Fibroblast of pulmonary artery (primary cell): Measurements from ENCODE around the gene ERBIN.
"Not testable (repeated sequence)": the region's sequence is repeated elsewhere in the genome, so short reads cannot be mapped to it uniquely, and the experiment has no call there.

Experiments
- DNase-seq: peaks from one replicate; pipeline ENCODE4 v3.0.0-alpha.2; 2010; ENCODE audit warnings: low read depth
- H3K4me3 ChIP-seq: replicated peaks from 2 replicates; pipeline ENCODE4 v1.5.1; 2011; ENCODE audit warnings: low read depth, mild to moderate bottlenecking, control low read depth, low read length, moderate library complexity
- CTCF ChIP-seq: IDR thresholded peaks from 2 replicates; pipeline ENCODE4 v1.5.1; 2011; ENCODE audit warnings: mild to moderate bottlenecking, control low read depth, low read length, inconsistent platforms; ENCODE audit errors: missing control alignments

Gene ERBIN

GRCh38 chr5:66021585-66021984, 95.2 kb downstream of the ERBIN start:
- no peak for TF ChIP-seq CTCF
- DNase-seq, result no peak
- no peak overlapping the region for H3K4me3 ChIP-seq

- no peak for TF ChIP-seq CTCF
- DNase-seq, result no peak
- H3K4me3 ChIP-seq, result no peak overlapping the region
These were observed 112.9 kb downstream of the ERBIN start for GRCh38 chr5:66039296-66039695.

- H3K4me3 ChIP-seq, result no peak overlapping the region
- DNase-seq, result no peak
- no peak for TF ChIP-seq CTCF
These were observed 113.3 kb downstream of the ERBIN start for GRCh38 chr5:66039701-66040100.

- no peak overlapping the region for H3K4me3 ChIP-seq
- TF ChIP-seq CTCF, result no peak
- DNase-seq, result no peak
These were observed 115.3 kb downstream of the ERBIN start for GRCh38 chr5:66041627-66042026.

GRCh38 chr5:66057239-66057638, 130.9 kb downstream of the ERBIN start:
- no peak overlapping the region for H3K4me3 ChIP-seq
- DNase-seq, result no peak
- no peak for TF ChIP-seq CTCF

GRCh38 chr5:66061320-66061719, 134.9 kb downstream of the ERBIN start:
- DNase-seq, H3K4me3 ChIP-seq: not testable (repeated sequence)

- DNase-seq, H3K4me3 ChIP-seq: not testable (repeated sequence)
These were observed 136.7 kb downstream of the ERBIN start for GRCh38 chr5:66063061-66063460.

GRCh38 chr5:66066826-66067225, 140.5 kb downstream of the ERBIN start:
- TF ChIP-seq CTCF, result no peak
- H3K4me3 ChIP-seq, result no peak overlapping the region
- DNase-seq, result no peak
